Measurements from ENCODE around the gene CSRP3.

Gene CSRP3

DNA sequence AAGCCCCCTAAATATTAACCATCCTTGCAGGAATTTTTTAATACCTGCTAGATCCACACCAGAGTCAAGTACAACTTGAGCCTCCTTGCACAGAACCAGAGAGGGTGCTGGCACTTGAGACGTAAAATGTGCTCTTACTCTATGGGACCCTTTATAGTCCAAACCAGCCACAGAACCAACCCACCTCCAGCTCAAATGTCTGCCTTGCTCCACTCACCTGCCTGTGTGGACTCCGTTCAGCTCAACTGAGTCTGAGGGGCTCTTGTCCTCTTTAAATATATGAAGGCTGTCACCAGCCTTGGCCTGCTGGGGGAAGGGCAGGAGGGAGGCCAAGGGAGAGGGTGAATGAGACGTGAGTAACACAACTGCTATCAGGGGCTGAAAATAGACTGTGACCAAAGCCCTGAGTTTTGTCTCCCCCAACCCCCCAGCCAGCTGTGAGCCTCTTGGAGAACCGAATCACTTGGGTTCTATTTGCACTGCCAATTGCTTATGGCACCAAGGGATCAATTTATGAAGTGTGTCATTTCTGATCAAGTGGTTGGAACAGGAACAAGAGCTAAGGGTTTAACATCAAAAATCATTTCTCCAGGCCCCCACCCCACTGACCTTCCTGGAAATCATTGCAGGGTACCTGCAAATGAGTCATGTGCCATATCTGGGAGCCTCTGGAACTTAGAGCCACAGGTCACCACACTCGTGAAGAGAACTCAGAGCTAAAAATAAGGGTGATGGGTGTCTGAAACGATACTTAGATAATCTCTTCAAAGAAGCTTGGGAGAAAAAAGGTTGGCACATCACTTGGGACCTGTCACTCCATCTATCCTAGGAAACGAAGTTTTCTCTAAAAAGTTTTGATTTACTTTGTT lies at the start of gene CSRP3:
Gene CSRP3, minus strand, starts transcription at position 247 of the 869 bp plus-strand sequence. CDS start 9,535 bp downstream, outside the sequence.
- TF ChIP-seq, protein P1, sequence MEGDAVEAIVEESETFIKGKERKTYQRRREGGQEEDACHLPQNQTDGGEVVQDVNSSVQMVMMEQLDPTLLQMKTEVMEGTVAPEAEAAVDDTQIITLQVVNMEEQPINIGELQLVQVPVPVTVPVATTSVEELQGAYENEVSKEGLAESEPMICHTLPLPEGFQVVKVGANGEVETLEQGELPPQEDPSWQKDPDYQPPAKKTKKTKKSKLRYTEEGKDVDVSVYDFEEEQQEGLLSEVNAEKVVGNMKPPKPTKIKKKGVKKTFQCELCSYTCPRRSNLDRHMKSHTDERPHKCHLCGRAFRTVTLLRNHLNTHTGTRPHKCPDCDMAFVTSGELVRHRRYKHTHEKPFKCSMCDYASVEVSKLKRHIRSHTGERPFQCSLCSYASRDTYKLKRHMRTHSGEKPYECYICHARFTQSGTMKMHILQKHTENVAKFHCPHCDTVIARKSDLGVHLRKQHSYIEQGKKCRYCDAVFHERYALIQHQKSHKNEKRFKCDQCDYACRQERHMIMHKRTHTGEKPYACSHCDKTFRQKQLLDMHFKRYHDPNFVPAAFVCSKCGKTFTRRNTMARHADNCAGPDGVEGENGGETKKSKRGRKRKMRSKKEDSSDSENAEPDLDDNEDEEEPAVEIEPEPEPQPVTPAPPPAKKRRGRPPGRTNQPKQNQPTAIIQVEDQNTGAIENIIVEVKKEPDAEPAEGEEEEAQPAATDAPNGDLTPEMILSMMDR (conservative IDR thresholded peaks at IDR 0.05; ENCODE audit: low read depth, low read length): no peak
- no peak within 1 kb of the TSS for H3K4me3 ChIP-seq (ENCODE audit: low read length)
- no peak for DNase-seq (ENCODE audit: low read depth)

DNA sequence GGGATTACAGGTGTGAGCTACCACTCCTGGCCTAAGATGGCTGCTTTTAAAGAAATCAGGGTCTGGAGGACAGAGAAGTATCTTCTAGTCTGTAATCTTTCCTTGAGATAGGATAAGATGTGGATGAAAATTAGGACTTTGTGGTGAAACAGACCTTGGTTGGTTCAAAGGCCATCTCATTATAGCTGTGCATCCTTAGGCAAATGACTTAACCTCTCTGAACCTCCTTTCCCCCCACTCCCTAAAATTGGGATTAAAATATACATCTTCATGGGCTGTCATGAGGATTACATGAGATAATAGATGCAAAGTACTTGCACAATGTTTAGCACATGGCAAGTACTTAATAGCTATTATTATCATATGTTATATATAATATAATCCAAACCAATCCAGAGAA lies 49.8 kb upstream of the CSRP3 start:
- TF ChIP-seq, protein P1 (conservative IDR thresholded peaks at IDR 0.05; ENCODE audit: low read depth, low read length): no peak
- H3K4me3 ChIP-seq (ENCODE audit: low read length): no peak overlapping the region
- DNase-seq (ENCODE audit: low read depth): no peak

DNA sequence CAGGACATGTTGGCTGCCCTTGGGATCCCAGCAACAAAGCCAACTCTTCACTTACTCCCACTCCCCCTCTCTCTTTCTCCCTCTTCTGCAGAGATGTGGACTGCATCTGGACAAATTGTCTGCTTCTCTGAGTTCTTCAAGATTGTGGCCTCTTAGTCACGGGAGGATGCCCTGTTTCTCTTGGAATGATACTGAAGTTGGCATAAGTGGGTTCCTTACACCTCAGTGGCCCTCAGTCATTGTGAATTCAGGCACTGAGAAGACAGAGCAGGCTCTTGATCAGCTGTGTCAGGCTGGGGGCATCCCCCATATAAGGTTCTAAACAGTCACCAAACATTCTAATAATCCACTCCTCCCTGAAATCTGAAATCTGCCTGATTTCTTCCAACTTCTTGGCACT lies 45.0 kb upstream of the CSRP3 start:
- no peak for DNase-seq (ENCODE audit: low read depth)
- no peak overlapping the region for H3K4me3 ChIP-seq (ENCODE audit: low read length)
- TF ChIP-seq, protein P1 (conservative IDR thresholded peaks at IDR 0.05; ENCODE audit: low read depth, low read length): no peak

DNA sequence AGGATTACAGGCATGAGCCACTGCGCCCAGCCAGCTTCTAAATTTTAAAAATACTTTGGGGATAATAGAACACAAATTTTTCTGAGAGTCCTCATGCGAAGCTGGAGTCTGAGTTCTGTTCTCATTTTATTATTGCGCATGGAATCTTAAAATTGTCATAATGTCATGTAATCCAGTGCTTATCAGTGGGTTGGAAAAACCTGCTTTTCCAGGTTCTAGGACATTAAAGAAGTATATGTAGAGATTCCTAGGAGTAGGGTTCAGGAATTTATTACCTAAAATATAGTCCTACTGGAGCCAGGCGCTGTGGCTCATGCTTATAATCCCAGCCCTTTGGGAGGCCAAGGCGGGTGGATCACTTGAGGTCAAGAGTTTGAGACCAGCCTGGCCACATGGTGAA lies 43.6 kb upstream of the CSRP3 start:
- TF ChIP-seq, protein P1 (conservative IDR thresholded peaks at IDR 0.05; ENCODE audit: low read depth, low read length): no peak
- H3K4me3 ChIP-seq (ENCODE audit: low read length): no peak overlapping the region
- no peak for DNase-seq (ENCODE audit: low read depth)

DNA sequence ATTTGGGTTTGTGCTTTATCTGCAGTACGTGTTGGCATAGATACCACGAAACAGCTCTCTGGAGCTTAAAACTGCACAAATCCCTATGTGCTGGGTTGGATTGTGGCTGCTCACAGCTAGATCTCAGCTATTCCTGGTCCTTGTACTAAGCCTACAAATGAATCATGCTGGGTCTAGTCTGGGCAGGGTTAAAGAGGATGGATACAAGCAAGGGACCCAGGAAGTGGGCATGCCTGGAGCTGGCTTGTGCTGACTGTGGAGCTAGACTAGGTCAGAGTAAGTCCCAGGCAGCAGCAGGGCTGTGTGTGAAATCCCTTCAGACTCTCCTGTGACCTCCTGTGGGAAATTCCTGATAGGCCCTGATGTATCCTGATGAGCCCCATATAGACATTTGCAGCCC lies 42.8 kb upstream of the CSRP3 start:
- DNase-seq (ENCODE audit: low read depth): peak; percentile 48
- H3K4me3 ChIP-seq (ENCODE audit: low read length): no peak overlapping the region
- TF ChIP-seq, protein P1 (conservative IDR thresholded peaks at IDR 0.05; ENCODE audit: low read depth, low read length): no peak

DNA sequence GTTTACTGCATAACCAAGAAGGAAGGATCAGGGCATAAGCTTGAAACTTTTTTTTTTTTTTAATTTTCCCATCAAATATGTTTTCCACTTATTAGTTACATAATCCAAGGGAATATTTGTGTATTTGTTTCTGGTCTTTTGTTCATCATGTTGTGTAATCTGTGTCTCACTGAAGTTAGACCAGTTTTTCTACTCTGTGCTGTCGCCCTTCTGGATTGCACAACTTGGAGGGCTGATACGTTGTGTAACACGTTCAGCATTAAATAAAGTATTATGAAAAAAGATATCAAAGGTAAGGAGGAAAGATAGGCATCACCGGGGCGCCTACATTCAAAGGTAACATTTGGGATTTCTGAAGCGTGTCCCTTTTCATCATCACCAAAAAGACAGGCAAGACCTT lies 42.3 kb upstream of the CSRP3 start:
- DNase-seq (ENCODE audit: low read depth): no peak
- TF ChIP-seq, protein P1 (conservative IDR thresholded peaks at IDR 0.05; ENCODE audit: low read depth, low read length): no peak
- H3K4me3 ChIP-seq (ENCODE audit: low read length): no peak overlapping the region

DNA sequence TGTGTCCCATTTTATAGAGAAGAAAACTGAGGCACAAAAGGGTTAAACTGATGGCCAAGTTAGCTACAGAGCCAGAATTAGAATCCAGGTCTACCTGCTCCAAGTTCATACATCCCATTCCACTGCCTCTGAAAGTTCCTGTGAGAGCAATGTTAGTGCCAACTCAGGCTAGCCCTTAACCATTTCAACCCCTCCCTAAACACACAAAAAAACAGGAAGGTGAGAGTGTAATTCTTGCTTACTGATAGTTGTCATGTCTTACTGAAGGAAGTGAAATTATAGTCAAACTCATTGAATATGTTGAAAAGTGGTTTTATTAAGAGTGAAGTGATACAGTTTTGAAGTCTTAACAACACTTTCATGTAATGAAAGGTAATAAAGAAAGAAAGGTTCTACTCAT lies 41.8 kb upstream of the CSRP3 start:
- H3K4me3 ChIP-seq (ENCODE audit: low read length): no peak overlapping the region
- TF ChIP-seq, protein P1 (conservative IDR thresholded peaks at IDR 0.05; ENCODE audit: low read depth, low read length): no peak
- DNase-seq (ENCODE audit: low read depth): no peak
